ENCODE data around the gene SERGEF.

Gene SERGEF

DNA sequence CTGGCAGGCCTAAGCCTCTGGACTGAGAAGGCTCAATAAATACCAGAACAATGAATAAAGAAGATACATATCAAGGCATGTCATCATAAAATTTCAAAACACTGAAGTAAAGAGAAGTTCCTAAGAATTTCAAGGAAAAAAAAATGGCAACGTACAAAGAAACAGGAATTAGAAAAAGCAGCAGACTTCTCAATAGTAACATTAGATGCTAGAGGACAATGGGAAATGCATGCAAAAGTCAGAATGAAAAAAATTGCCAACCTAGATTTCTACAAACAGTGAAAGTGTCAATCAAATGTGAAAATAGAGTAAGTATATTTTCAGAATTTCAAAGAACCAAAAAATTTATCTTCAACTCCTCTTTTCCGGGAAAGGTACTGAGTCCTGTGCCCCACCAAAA lies 153.3 kb downstream of the SERGEF start:
- DNase-seq: no peak

DNA sequence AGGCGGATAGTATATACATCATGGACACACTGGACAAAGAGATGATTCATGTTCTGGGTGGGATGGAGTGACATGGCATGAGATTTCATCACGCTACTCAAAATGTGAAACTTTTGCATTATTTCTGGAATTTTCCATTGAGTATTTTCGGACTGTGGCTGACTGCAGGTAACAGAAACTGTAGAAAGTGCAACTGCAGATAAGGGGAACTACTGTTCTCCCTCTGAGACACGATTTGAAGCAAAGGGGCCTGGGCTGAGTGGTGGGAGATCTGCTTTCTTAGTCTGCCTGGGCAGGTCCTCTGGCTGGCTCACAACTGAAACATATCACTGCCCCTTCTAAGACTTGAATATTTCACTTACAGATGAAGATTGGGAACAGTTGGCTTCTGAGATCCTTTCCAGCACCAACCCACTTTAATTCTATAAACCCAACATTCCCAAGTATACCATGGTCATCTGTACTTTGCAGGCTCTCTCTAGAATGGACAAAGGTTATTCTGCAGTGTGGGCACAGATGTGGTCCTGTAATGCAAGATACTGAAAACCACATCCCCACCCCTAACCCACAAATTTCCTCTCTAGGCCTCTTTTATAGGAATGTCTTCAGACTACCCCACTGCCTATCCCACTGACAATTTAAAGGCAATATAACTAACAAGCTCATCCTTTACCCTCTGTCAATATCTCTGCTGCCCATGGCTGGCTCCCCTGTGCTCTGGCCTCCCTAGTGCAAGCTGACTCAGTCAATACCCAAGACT lies 157.1 kb downstream of the SERGEF start:
- DNase-seq: no peak

DNA sequence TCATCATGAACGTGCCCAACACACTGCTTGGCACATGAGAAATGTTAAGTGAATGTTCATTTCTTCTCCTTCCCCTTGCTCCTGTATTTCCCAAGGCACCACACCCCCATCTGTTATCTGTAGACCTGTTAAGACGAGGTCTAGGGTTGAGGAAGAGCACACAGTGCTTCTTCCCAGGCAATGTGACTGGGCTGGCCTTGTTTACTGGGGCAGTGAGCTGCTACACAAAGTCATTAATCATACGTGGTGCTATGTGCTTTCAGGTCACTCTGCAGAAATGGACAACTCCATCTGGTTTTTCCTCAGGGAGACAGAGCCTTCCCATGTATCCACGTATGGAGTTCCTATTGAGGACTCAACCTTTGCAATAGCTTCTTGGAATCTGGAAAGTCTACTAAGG lies 159.6 kb downstream of the SERGEF start:
- DNase-seq: no peak

DNA sequence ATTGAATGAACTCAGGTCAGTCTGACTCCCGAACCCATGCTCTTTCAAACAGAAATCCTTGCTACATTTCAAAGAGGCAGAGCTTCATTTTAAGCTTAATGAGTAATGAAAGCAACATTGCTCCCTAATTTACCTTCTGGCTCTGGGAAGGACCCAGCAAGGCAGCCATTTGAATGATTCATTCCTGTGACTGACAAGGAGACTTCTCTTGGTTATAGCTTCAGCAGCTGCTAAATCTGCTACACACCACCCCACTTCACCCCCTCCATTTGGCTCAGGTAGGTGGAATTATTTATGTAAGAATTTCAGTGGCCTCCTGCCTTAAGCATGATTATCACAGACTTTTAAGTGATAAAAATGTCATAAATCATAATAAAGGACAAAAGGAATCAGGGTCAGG lies 160.6 kb downstream of the SERGEF start:
- DNase-seq: no peak

DNA sequence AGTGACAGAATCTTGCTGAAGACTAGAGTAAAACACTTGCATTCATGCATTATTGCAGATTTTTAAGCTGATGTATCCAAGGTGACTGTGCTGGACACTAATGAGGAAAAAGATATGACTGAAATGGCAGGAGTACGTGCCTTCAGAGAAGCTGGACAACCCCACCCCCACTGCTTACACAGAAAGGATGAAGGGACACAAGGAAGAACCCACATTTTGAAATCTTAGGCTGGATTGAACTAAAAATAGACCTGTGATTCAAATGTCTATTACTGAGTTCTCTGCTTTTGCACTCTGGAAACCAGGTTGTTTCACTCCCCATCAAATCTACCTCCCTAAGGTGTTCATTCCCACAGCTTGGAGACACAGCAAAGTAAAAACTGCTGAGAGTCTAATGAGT lies 161.2 kb downstream of the SERGEF start:
- DNase-seq: no peak

DNA sequence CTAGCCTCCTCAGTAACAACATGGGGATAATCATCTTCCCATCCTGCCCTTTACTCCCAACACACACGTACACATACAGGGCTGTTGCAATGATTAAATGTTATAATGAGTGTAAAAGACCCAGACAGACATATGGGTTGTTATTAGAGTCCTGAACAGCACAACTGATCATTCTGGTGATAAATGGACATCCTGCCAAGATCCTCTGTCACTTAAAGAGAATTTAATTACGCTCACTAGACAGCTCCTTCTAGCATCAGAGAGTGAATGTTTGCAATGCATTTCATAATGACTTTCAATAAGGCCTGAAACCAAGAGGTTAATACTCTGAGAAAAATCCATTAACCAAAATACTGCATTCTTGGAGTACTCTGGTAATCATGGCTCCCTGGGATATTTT lies 162.5 kb downstream of the SERGEF start:
- no peak for DNase-seq

DNA sequence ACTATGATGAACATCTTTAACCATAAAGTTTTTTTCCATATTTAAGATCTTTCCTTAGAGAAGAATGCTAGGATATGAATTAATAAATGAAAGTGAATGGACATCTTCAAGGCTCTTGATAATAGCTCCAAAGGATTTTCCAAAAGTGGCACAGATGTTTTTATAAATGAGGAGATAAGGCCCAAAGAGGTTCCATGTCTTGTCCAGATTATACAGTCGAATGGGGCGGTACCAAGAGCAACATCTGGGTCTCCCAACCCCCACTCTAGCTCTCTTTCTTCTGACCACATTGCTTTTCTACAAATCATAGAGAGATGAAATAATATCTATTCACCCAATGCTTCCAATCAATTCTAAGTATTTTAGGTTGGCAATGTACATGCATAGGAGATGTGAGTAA lies 164.1 kb downstream of the SERGEF start:
- no peak for DNase-seq

DNA sequence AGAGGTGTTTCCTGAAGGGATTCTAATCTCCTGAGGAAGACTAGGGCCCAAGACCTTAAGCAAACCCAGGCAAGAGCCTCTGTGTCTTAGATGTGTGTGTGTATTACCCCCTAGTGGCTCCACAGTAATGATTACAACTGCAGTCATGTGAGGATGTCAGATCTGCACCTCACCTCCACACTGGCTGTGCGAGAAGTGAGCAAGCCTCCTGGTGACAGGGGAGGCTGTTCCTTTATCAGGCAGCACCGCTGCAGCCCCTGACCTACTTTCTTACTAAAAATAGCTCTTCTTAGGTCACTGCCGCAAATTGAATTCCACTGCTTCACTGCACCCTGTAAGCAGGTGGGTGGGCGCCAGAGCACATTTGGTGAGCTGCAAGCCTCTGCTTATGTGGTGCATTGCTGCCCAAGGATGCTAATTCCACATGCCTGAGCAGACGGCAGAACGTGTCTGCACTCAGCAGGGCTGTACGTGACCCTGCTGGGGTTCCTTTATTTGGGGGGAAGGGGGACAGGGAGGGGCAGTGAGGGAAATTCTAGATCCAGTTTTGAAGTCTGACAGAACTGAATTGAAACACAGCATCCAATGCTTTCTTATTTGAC lies 165.9 kb downstream of the SERGEF start:
- peak in 1 of 14 donors; percentile 84 for DNase-seq

DNA sequence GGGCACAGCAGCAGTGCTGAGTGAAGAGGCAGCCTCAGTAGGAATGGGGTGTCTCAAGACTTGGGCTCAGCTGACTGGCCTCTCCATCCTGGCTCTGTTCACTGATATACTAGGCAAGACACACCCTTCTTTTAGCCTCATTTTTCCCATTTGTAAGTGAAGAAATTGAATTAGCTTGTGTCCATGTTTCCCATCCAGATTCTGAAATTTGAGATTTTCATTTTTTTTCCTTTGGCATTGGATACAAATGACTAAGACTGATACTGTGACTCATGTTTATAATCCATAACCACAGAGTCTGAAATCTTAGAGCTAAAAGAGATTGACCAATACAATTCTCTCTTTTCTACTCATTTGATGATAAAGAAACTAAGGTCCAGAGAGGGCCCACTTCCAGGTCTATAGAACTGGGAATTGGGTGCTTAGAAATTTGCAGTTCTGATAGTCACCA lies 167.4 kb downstream of the SERGEF start:
- DNase-seq: no peak

DNA sequence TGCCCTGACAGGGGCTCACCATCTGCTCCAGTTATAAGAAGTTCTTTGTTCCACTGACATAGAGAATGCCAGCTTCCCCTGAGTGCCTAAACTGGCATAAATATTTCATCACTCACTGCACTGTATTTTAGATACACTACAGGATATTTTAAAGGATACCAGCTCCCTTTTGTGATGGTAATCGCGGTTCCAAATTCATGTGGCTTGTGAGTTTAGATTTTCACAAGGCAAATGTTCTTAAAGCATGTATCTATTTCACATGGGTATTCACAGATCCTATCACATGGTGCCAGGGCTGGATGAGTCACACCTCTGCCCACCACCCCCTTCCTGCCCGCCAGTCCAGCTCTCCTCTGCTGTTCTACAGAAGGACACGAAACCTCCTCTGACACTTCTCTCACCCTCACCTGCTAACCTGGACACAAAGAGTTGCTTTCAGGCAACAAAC lies 172.7 kb downstream of the SERGEF start:
- no peak for DNase-seq

DNA sequence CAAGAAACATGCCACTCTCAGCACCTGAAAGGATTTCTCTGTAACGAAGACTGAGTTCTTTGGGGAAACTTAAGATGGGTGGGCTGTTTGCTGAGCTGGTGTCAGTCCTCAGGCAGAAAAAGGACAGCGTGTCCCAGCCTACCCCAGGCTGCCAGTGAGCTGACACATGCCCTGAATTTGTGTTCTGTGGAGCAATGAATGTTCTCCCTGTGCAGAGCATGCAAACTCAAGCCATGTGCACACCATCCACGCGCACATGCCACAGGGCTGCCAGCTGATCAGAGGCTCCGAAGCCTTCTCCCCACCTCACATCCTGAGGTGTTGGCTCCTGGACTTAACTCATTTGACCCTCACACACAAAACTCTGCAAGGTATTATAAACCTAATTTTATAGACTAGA lies 173.4 kb downstream of the SERGEF start:
- DNase-seq: peak in 6 of 14 donors; percentile 9 to 52 (median 19)

DNA sequence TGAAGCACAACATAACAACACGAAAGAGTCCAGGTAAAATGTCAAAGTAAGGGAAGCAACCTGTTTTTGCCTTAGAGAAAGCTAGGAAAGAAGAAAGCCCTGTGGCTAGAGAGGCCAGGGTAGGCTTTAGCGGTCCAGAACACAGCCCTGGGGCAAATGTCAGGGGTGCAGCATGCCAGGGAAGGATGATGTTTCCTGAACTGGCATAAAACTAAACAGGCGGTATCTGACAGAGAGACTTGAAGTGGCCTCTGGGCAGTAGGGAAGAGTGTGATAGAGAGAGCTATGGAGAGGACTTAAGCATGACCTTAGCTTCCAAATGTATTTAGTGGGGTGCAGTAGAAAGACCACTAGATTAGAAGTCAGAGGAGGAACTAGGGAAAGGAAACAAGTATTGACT lies 174.7 kb downstream of the SERGEF start:
- DNase-seq: no peak

DNA sequence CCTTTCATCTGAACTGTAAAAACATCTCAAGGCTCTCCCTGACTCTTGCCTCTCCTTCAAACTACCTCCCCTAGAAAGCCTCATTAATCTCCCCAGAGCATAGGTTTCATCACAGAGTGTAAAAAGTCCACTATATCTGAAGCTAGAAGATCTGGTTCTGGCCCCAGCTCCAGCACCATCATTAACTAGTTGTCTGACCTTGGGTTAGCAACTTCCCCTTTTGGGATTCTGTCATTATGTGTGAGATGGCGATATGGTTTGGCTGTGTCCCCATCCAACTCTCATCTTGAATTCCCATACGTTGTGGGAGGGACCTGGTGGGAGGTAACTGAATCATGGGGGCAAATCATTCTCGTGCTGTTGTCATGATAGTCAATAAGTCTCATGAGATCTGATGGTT lies 181.0 kb downstream of the SERGEF start:
- no peak for DNase-seq

DNA sequence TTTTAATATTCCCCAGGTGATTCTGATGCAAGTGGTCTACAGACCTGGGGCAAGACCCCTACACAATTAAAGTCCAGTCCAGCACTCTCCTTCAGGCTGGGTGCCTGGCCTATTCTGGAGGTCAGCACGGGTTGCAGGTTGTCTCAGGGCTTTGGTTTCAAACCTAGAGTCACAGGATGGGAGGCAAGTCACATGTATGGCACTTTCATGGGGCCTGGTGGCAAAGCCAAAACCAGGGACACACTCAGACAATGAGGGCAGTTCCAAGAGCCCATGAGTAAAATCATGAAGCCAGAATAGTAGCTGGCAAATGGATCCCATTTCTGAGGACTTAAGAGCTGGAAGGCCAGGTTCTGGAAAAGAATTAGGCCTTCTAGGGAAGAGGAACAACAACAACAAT lies 181.6 kb downstream of the SERGEF start:
- DNase-seq: no peak

DNA sequence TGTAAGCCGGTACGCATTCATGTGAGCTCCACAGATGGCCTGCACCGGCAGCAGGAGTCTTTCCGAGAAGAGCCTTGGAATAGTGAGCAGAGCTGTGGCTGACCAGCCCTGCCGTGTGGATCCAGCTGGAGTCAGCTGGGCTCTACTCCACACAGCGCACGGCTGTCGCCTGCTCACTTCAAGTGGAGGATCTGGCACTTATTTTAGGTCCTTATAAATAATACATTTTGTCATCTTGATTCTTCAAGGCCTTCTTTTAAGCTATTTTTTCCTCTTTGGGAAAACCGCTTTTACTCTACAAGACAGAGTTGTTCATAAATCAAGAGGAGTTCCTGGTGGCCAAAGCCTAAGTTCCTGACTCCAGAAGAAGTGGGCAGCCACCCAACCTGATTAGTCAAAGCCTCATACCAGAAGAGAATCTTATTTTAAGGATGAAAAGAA lies 184.5 kb downstream of the SERGEF start:
- peak in 3 of 14 donors; percentile 11 to 74 (median 48) for DNase-seq

DNA sequence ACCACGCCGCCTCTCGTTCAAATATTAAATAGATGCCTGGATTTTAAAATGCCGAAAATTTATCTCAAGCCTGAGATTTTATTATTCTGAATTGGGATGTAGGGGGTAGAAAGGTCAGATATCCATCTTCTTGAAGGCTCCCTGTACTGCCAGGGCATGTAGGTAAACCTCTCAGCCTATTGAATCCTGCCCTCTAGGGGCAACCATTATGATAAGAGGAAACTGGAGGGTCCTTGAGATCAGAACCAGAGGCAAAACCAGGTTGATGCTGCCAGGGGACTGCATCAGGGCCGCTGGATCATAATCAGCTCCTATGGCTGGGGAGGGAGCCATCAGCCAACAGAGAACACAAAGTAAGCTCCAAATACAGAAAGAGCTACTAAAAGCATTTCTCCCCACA lies 185.8 kb downstream of the SERGEF start:
- DNase-seq: peak in 1 of 14 donors; percentile 52

DNA sequence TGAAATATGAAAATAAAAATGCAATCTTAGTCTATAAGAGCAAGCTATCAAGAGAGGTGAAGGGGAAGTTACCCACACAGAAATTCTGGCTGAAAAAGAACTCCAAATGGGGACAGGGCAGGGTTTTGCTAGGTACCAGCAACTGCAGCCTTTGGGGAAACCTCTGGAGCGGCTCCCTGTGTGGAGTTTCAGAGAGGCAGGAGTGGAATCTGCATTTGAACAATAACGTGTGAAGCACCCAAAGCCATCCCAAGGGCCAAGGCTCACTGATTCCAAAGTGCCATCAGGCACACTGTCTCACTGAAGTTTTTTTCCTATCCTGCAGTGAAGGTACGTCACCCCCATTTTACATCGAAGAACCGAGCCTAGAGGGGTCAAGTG lies 190.5 kb downstream of the SERGEF start:
- DNase-seq: no peak

DNA sequence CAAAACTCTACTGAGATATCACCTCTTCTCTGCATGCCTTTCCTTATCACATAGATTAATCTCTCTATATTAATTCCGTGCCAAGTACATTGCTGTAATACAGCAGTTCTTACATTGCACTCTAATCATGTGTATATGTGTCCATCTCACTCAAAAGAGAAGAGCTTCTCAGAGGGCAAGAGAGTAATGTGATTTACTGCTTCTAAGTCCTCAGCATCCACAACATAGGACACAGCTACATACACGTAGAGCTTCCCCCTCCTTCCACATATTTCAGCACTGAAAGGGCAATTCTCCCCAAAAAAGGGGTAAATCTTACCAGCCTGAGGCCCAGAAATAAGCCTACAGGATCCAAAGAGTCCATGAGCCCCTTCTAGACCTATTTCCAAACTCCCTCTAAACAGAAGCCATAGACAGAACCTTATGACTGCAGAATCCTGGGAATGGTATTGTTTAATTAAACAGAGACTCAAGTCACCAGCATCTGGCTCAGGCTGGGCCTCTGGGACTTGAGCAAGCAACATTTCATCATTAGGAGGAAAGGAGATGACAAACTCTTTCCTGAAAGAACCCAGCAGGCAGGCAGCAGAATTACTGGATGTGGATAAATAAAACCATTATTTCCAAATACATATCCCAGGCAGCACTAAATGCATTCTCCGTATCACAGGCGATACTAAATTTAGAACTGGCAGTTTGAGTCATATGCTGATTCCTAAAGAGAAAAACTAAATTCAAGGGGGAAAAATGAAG lies 191.0 kb downstream of the SERGEF start:
- no peak for DNase-seq

DNA sequence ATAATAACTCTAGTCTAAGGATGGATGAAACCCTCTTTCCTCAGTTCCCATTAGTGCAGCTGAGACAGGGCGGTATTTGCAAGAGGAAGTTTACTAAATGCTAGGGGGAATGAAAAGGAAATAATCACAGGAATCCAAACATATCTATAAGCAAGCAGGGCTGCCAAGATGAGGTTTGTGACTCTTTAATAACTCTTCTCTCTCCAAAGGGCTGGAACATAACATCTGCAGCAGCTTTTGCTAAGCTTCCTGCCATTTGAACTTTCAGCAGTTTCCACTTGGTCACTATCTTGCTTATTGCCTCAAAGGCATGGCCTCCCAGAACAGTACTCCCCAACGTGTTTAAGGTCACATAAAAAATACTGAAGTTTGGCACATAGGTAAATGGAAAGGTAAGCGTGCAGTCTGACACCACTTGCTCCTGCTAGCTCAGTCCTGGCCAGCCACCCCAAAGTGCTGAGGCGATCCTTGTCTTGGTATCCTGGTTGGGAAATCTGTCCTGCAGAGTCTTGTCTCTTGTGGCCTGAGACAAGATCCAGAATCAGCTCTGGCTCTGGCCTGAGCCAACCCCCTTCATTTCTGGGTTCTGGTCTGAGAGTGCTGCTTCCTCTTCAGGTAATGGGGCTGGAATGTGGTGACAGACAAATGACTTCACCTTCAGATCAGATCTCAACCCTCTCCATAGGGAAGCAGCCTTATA lies 196.5 kb downstream of the SERGEF start:
- DNase-seq: no peak

DNA sequence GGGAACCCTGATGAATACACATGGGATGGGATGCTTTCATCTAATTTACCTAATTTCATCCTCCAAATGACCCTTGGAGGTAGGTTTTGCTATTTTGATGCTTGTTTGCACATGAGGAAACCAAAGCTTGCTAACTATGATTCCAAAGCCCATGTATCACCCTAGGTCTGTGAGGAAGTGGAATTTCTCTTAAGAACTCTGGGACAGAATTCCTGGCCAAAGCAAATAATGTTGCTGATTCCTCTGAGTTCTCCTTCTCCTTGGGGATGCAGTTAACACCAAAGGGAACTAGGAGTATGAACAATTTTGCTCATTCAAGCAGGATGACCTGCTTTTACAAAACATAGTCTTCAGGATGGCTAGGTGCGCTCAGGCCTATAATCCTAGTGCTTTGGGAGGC lies 198.3 kb downstream of the SERGEF start:
- no peak for DNase-seq

DNA sequence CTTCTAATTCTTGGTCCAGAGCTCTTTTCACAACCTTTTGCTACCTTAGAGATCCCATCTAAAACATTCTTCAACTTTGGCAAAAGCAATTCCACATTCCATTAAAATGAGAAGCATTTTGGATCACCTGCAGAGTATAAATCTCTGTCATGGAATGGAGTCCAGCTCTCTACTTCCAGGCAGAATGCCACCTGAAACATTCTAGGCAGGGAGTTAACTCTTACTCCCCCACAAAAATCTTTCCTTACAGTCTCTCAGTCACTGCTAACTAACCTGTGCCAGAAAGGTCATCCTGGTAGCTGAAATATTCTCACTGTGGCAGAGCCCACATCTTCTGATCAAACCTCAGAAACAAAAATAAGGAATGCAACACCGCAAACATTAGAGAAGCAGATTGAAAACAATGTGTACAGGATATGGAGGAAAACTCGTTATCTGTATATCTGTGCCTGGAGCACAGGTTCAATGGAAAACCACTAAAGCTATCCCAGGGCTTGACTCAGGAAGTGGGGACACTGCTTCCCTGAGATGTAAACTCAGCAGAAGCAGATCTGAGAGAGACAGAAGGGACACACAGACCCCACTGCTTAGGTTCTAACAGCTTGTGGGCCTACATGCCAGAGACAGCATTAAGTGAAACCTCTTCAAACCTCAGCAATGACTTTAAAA lies 199.3 kb downstream of the SERGEF start:
- DNase-seq: peak in 1 of 14 donors; percentile 78

DNA sequence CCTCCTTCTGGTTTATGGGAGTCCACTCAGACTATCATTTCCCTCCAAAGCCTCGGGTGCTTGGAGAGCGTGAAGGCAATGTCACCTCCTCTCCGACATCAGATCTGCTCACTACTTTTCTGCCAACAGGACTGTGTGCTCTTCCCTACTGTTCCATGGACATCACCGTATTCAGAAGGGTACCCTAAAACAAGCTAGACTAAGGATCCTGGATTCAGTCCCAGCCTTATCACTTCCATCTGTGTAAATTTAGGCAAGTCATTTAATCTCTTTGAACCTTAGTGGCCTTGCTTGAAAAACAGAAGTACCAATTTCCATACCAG lies 200.0 kb downstream of the SERGEF start:
- no peak for DNase-seq

Data from C1 segment of cervical spinal cord (tissue), 14 donors.